ACHN (cell line): ENCODE data around the gene MAP2.
"Not testable (repeated sequence)": the region's sequence is repeated elsewhere in the genome, so short reads cannot be mapped to it uniquely, and the experiment has no call there.

Experiments
- DNase-seq: peaks from one replicate; pipeline ENCODE4 v3.0.0-alpha.2; 2015
- in situ Hi-C: cut with HindIII; loops from 2 replicates; pipeline ENCODE4 v1.10.0; 2017; ENCODE audit warnings: low sequenced_read_pairs, low pct_ligation_motif_present, low pct_unique_long_range_greater_than_20kb

The MAP2 gene

GRCh38 chr2:209564816-209565215 is 141.0 kb downstream of the MAP2 start:
- DNase-seq = no peak
- in situ Hi-C loops = no loop called here

GRCh38 chr2:209565896-209566582 is 142.2 kb downstream of the MAP2 start:
- in situ Hi-C loops = no loop called here
- DNase-seq = no peak

DNA sequence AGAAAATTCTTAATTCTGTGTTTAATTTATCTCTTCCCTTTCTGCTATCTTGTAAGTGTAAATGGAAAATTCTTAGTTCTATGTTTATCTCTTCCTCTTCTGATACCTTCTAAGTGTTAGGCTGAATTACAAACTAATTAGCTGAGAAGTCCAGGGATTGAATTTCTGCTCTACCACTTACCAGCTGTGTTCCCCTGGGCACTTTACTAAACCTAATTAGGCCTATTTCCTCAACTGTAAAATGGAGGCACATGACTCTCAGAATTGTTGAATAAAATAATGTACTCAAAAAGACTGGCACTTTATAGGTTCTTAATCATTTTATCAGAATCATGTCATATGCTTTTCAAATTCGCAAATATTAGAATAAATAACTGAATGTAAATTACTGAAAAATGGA is 146.3 kb downstream of the MAP2 start:
- DNase-seq = no peak
- in situ Hi-C loops = no loop called here

DNA sequence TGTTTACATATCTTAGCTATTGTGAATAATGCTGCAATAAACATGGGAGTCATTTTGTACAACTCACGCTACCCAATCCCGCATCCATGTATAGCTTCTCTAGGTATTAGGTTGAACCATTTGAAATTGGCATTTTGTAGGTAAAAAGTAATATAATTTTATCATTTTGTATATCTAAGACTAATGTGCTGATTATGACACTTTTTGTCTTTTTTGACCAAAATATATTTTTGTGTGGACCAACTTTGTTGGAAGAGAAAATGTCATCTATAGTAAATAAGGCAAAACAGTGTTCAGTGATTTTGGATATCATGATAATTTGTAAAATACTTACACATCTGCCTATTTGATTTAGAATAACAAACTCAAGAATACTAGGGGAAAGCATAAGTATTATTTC is 150.7 kb downstream of the MAP2 start:
- no peak for DNase-seq
- in situ Hi-C loops = no loop called here

DNA sequence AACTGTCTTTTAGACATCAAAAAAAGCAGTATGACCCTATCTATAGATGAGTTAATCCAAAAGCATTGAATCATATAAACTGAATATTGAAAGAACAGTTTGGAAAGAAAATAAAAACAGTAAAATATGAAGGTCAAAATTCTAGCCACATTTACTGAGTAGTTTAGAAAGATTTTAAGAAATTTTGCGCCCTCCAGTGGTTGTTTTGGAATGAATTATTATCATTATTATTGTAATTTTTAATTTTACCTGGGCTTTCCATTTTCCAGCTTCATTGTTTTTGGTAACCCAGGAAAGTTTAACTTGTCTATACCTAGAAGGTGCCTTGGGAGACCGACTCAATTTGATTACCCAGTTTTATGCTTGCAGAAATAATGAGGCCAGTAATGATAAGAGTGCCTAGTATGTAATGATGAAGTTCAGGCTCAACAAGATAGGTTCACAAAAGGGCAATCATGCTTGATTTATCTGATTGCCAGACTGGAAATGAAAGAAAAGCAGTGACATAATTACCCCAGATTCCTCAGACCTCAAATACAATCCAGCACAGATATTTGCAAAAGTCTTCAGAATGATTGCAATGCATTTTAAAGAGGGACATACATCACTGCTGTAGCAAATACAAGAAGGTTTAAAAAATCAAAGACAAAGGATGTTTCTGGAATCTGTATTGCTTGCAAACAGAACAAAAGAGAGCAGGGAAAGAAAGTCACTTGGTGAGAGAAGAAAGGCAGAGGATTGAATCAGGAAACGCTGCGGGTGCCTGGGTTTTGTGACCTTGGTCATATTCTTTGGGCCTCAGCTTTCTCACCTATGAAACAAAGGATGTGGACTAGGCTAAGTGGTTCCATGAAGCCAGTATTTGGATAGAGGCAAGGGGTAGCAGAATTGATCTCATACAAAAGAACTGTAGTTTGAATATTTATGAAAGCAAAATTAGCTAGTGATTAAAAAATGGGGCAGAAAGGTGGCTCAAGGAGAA is 153.8 kb downstream of the MAP2 start:
- peak; percentile 50 for DNase-seq
- in situ Hi-C loops = no loop called here

- no peak for DNase-seq
- in situ Hi-C loops = no loop called here
These were observed 154.7 kb downstream of the MAP2 start for GRCh38 chr2:209578394-209579001.

- peak; percentile 26 for DNase-seq
- in situ Hi-C loops = no loop called here
These were observed 155.4 kb downstream of the MAP2 start for GRCh38 chr2:209579230-209579749.

GRCh38 chr2:209581040-209581439 is 157.2 kb downstream of the MAP2 start:
- in situ Hi-C loops = no loop called here
- DNase-seq = no peak

DNA sequence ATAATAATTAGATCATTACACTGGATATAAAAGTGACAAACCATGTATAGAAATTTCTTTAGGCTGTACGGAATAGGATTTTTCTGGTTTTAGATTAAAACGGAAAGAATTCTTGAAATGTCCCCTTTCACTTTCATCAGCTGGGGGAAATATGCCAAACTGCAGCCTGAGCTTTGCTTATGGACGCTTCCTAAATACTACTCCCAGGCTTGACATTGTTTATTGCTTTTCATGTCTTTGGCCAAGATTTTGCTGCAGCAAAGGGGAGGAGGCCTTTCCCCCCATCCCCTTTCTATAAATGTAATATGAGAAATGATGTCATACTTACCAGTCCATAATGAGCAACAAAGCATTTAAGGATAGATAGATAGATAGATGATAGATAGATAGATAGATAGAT is 158.4 kb downstream of the MAP2 start:
- no peak for DNase-seq
- in situ Hi-C loops = no loop called here

- no peak for DNase-seq
- in situ Hi-C loops = no loop called here
These were observed 160.6 kb downstream of the MAP2 start for GRCh38 chr2:209584472-209584871.

DNA sequence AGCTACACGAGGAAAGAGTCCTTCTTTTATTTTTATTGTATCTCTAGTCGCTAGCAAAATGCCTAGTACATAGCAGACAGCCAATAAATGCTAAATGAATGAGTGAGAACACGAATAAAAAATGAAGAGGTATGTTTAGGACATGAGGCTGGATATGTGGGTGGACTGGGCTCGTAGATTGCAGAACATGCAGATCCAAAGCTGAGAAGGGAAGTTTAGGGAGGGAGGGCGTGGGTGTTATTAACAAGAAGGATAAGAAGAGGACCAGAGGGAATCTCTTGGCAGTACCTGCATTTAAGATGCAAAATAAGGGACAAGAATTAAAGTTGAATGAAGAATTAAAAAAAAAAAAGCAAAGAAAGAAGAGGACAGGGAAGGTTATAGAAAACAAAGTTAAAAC is 161.1 kb downstream of the MAP2 start:
- DNase-seq = no peak
- in situ Hi-C loops = no loop called here

DNA sequence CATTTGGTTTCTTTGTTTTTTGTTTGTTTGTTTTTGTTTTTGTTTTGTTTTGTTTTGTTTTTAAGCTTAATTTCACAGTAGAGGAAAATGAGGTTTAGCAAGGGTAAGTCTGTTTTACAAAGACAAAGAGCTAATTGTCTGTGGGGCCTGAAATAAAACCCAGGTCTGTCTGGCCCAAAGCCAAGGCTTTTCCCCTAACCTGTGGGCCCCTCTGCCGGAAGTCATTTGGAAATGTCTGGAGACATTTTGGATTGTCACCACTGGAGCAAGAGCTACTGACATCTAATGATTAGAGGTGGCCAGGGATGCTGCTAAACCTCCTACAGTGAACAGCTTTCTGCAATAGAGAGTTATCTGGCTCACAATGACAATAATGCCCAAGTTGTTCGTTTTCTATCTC is 167.2 kb downstream of the MAP2 start:
- DNase-seq = no peak
- in situ Hi-C loops = no loop called here

DNA sequence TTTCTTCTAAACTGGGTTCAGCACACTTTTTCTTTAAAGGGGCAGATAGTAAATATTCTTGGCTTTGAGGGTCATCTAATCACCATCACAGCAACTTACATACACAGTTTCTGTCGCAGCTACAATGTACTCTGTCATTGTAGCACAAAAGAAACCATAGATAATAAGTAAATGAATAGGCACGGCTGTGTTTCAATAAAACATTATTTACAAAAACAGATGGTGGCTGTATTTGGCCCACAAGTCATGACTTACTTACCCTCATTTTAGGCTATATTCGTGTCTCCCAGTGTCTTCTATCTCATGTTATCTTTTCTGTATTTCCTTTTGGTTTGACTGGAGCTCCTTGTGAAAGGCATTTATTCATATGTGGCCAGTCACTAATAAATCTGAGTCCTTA is 168.3 kb downstream of the MAP2 start:
- no peak for DNase-seq
- in situ Hi-C loops = no loop called here

GRCh38 chr2:209593930-209594329 is 170.1 kb downstream of the MAP2 start:
- DNase-seq = no peak
- in situ Hi-C loops = no loop called here

DNA sequence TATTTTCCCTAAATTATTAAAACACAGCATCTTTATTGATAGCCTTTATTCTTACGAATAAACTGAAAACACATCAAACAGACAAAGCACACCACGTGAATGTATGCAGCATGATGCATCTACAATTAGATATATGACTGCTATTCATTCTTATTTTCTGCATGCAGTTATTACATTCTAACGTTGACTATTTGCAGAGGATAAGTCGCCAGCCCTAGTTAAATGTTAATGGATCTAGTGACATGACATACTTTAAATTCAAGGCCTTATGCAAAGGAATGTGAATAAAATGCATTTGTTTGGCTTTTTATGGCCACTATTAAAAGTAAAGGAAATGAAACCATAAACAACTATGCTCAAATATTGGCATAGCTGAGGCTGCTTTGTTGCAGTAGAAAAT is 172.4 kb downstream of the MAP2 start:
- in situ Hi-C loops = no loop called here

GRCh38 chr2:209598227-209598626 is 174.4 kb downstream of the MAP2 start:
- in situ Hi-C loops, DNase-seq: not testable (repeated sequence)

More for the DNA sequence above, 172.4 kb downstream of the MAP2 start:
- DNase-seq = no peak

DNA sequence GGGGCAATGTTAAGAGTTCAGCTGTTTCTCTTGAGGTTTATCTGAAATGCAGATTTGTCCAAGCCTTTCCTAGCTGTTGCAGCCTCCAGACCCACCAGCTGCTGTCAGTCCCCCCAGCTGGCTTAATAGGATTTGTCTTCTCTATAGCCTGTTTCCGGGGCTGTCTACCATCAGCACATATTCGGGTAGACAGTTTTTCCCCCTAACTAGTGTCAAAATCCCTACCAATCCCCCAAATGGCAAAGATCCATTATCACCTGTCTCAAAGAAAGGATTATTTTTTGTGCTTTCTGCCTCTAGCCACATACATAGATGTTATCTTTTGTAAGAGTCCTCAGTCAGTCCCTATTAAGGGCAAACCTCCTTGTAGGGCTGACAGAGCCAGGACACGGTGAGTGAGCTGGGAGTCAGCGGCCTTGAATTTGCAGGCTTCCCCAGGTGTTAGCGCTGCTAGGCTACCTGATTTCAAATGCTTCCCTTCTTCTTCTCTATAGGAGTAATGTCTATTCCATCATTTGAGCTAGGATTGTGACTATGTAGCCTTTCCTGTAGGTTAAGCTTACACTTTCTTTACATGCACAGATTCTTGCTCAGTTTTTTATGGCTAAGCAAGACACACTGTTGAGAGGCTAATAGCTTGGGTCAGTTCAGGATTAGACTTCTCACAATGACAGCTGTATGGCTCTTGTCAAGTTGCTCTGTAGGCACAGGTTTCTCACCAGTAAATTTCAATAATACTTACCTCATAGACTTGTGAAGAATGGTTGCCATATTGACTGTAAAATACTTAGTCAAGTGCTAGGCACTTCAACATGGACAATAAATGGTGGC is 176.7 kb downstream of the MAP2 start:
- no peak for DNase-seq
- in situ Hi-C loops = no loop called here

GRCh38 chr2:209601497-209601896 is 177.7 kb downstream of the MAP2 start:
- in situ Hi-C loops = no loop called here

More at GRCh38 chr2:209601497-209601896, 177.7 kb downstream of the MAP2 start:
- DNase-seq = no peak
